Stimulated activated naive CD4-positive, alpha-beta T cell treated with Interleukin-2 at 50 U/mL for 16 hours (primary cell): ENCODE data around the gene AKT1S1.

Experiments used
- DNase-seq: peaks from one replicate; lab custom pipeline; 2025; lab: John Stamatoyannopoulos, UW

The AKT1S1 gene

GRCh38 chr19:49883094-49883493, 5.9 kb upstream of the AKT1S1 start:
- DNase-seq, result no peak

DNA sequence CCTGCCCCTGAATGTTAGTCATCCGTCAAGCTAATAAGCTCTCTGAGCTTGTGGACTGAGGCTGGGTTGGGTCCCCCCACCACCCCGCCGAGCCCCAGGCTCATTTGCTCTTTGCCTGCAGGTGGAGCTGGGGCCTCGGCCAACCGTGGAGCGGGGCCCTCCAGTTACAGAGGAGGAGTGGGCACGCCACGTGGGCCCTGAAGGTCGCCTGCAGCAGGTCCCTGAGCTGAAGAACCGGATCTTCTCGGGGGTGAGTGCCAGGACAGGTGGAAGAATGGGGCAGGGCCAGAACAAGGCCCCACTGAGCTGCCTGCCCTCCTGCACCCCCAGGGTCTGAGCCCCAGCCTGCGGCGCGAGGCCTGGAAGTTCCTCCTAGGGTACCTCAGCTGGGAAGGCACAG, 5.5 kb upstream of the AKT1S1 start:
- no peak for DNase-seq

- no peak for DNase-seq
Observed at GRCh38 chr19:49881672-49882394, 4.7 kb upstream of the AKT1S1 start.

DNA sequence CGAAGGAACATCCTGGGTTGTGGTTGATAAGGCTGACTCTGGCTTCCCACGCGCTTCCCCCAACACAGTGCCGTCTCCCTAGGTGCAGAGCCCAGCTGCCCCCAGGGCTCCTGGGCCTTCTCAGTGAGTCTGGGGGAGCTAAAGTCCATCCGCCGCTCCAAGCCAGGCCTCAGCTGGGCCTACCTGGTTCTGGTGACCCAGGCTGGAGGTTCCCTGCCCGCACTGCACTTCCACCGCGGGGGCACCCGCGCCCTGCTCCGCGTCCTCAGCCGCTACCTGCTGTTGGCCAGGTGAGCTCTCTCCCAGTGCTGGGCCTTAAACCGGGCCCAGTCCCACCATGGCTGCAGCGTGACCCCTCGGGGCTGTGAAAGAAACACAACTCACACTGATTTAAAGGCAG, 4.0 kb upstream of the AKT1S1 start:
- no peak for DNase-seq

- DNase-seq, result no peak
Observed at GRCh38 chr19:49880162-49880869, 3.2 kb upstream of the AKT1S1 start.

DNA sequence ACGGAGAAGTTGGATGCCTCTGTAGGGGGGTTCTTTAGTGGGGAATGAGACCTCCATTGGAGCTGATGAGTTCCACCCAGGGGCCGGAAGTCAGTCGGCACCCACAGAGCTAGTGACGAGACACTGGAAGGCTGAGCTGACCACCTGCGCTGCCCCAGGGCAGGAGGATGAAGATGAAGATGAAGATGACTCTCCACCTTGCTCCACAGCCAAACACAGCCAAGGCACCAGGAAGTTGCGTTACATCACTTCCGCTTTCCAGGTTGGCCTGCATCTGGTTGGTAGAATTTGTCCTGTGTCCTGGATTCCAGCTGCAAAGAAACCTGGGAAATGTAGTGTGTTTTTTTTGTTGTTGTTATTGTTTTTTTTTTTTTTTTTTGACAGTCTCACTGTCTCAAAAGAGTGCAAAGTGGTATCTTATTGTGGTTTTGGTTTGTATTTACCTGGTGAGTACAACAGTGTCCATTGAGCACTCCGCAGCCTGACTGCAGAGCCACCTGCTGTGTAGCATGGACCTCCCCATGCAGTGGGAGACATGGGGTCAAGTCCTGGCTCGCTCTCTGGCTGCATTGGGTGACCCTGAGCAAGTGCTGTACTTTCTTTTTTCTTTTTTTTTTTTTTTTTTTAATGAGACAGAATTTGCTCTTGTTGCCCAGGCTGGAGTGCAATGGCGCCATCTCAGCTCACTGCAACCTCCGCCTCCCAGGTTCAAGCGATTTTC, 2.2 kb upstream of the AKT1S1 start:
- no peak for DNase-seq

DNA sequence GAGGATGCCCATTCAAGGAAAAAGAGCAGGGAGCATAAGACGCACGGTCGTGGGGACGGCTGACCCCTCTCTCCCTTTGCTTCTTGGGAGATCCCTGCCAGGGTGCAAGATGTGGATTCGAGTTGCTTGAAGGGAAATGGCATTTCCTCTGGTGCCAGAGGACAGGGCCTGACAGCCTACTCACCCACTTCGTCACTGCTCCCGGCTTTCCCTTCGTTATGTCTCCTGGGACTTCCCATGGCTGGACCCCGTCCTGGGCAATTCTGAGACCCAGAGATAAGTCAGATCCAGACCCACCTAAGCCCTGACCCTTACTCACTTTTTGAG, 1.6 kb upstream of the AKT1S1 start:
- no peak for DNase-seq

DNA sequence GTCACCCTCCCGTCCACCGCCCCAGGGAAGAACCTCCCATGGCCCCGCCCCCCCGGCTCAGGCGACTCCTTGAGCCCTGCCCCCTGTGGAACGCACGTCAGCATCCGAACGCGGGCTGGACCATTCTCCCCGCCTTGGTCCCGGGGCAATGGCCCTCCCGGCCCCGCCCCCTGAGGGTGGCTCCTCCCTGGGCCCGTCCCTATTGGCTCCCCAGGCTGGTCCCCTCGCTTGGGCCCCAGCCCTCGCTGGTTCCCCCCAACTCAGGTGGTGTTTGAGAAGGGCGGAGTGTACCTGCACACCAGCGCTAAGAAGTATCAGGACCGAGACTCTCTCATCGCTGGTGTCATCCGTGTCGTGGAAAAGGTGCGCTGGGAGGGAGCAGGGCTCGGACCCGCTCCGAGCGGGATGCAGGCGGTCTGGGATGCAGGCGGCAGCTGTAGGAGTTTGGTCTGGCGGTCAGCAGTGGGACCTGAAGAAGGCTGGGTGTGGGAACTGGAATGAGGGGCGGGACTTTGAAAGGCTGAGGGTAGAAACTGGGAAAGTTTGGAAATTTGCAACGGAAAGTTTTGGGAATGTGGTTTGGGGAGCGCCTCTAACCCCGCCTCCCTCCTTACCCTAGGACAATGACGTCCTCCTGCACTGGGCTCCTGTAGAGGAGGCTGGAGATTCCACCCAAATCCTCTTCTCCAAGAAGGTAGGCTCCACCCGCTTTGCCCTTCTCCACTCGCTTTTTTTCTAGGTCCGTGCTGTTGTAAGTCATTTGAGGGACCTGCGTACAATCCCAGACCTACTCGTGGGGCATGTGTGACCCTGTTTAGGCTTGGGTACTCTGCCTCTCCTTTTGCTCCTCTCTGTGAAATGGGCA, 956 bp upstream of the AKT1S1 start:
- peak; percentile 98 for DNase-seq

DNA sequence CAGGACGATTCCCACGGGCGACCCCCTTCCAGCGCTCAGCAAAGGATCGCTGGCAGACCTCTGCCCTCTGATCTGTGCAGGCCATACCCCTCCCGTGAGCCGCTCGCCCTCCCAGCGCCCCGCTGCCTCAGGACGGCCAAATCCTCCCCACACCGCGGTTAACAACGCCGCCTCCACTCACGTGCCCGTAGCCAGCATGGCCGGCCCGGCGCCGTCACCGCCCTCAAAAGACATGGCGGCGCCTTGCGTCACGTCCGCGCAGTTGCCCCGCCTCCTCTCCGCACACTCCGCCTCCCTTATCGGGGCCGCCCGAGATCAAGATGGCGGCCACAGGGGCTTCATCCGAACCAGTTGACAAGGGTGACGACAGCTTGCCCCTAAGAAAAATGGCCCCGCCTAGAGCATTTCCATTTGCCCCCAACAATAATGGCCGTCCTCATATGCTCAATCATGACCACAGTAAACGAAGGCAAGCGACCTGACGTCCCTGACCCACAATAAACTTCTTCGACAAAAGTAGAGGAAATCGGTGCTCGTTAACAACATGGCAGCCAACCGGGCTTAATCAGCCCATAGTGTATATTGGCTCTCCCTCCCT, 634 bp downstream of the AKT1S1 start:
- DNase-seq, result peak; percentile 95

DNA sequence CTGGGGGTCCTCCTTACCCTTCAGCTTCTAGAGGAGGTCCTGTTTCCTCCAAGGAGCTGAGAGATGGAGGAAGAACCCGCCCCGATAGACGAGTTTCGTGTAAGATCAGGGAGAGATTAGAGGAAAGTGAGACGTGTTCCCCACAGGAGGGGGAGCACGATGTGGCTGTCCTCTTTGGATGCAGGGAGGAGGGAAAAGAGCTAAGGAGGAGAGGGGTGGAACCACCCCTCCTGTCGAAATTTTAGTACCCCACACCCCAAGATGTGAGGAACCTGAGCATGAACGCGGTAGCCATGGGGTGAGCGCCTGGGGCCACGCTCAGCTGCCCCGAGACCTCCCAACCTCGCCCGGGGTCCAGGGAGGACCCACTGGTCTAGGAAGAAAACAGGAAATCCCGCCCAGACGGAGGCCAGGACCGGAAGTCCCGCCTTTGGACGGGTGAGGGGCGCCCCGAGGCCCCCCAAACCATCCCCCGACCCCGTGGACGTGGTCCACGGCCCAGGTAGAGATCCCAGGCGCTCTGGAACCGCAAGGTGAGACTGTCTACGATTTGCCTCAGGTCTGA, 1.2 kb downstream of the AKT1S1 start:
- DNase-seq, result peak; percentile 34

DNA sequence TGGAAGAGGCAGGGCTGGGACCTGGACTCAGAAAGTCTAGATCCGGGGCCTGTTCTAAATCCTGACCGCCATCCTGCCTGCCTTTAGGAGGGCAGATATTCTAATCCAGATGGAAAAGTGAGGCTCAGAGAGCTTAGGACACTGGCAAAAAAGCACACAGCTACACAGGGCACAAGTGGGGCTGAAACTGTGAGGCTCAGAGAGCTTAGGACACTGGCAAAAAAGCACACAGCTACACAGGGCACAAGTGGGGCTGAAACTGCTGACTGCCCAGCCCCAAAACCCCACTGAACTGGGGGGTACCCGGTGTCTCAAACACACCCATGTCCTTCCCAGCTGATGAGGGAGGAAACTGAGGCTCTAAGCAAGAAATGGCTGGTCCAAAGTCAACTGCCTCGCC, 2.0 kb downstream of the AKT1S1 start:
- no peak for DNase-seq

GRCh38 chr19:49874503-49875157, 2.5 kb downstream of the AKT1S1 start:
- no peak for DNase-seq

DNA sequence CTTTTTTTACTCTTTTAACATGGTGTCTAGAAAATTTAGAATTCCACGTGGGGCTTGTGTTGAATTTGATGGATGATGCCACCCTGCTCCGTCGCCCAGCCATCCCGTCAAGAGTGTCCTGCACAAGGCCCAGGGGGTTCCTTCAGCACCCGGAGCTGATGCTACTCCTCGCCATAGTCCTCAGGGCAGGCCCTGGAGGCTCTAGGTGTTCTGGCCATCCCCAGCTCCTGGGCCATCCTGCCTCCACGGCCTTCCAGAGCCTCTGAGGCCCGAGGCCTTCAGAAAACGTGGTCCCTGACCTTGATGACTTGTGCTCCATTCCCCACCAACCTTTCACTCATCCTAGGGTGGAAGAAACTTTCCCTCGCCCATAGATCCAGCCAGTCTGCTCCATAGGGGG, 3.3 kb downstream of the AKT1S1 start:
- no peak for DNase-seq

DNA sequence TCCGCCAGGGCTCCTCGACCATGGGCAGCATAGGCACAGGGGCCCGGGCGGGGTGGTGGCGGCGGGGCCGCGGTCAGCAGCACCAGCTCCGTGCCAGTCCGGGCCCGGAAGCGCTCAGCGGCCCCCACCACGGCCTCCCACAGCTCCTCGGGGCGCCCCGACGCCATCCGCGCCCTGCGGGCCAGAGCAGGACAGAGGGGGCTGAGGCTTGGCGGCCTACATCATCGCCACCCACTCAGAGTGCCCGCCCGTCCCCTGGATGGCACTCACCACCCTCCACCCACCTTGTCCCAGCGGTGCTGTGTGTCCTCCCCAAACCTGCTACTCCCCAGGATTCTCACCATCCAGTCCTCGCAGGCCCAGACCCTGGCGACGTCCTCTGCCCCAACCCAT, 4.0 kb downstream of the AKT1S1 start:
- DNase-seq, result no peak

DNA sequence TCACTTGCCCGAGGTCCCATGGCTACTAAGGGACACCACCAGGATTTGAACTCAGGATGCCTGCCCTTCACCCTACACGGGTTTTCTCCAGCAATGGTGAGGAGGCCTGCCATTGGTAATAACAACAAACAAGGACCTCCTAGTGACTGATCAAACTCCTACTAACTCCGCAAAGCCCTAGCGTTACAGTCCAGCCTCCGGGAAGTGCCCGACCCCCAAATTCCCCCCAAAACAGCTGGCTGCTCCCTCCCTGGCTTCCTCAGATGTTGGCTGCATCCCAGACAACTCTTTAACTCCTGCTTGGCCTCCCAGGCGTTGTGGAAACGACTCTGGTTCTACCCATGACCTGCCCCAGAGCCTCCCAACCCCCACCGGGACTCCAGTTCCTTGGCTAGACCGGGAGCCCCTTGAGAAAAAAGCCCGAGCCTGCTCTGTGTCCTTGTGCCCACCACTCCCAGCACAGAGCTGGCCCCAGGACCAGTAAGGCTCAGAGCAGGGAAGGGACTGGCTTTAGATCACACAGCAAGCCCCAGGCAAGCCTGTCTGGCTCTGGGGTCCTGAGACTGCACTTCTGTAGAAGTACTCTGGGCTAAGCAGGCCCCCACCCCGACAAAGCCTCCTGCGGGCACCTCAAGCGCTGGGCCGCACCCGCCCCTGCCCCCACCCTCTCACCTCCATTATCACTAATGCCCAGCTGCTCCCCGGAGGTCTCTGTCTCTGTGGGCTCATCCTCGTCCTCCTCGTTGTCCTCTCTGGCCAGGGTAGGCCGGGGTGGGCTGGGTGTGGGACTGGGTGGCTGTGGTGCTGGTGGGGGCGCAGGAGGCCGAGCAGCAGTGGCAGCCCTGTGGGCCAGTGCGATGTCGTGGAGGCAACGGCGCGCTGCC, 4.7 kb downstream of the AKT1S1 start:
- DNase-seq, result no peak

DNA sequence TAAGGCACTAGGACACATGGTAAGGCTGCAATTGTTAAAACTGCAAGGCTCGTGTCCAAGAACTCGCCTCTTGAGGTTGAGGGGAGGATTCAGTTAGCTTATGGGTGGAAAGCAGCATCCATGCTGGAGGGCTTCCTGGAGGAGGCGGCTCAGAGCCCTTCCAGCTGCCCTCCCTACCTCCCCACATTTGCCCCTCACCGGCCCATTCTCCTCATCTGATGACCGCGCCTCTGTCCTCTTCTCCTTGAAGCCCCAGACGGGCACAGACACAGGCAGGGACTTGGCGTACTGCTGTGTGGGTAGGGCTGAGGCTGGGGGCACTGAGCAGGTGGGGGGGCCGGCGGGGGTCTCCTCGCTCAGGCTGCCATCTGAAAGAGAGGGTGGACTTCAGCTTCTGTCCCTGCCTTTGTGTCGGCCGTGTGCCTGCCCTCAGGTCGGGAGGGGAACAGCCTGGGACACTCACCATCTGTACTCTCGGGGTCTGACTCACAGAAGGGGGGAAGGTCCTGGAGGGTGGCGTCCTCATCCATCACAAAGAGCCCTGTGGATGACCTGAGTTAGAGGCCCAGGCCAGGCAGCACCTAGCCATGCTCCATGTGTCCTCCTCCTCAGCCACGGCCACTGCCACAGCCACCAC, 5.7 kb downstream of the AKT1S1 start:
- no peak for DNase-seq

GRCh38 chr19:49870309-49870901, 6.8 kb downstream of the AKT1S1 start:
- DNase-seq, result no peak

DNA sequence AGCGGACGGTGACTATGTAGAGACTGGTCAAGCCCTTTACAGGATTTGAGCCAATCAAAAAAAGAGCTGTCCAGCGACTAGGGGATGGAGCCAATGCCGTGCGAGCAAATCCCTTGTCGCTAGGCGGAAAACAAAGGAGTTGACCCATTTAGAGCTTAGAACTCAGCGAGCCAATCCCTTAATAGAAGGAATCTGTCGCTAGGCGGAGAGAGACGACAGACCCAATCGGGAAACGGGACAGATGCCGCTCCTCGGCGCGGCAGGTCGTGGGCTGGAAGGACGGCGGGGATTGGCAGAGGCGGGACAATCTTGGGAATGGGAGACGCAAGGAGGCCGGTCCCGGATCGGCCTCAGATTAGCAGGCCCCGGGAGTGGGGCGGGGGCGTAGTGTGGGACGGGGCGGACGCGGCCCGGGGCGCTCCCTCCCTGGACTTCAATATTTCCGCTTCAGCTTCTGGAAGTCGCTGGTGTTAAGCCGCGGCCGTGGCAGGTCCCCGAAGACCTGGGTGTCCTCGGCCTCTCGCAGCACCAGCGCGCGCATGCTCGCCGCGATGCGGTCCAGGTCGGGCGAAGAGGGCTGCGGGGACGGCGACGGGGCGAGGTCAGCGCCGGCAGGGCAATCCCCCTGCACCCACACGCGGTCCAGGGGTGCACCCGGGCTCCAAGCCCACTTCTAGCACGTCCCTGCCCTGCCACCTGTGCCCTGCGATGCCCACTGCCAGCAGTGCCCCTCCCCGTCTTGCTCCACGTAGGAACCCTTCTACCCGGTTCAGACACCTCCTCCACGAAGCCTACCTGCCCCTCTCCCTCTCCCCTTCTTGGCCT, 7.5 kb downstream of the AKT1S1 start:
- peak; percentile 88 for DNase-seq
